Keratinocyte (primary cell): Measurements from ENCODE around the gene FRMPD2. TPM values are rescaled to one million over a fixed set of nuclear protein-coding genes. Genes with fewer than 3 reads are reported as not detected.

ENCODE experiments used
- DNase-seq: peaks from one replicate; pipeline ENCODE4 v3.0.0-alpha.2; 2011; ENCODE audit warnings: low read depth, missing footprints, low spot score
- FAIRE-seq: peaks from 2 replicates; lab custom pipeline; 2011; peaks lifted over from hg19 to GRCh38; lab: Jason Lieb, UNC
- H2AFZ ChIP-seq: 2 replicates; pipeline ENCODE4 v1.6.0; 2012; ENCODE audit warnings: low read length, control low read depth, inconsistent platforms; ENCODE audit not compliant: control insufficient read depth
- H3K27ac ChIP-seq: 2 replicates; pipeline ENCODE4 v1.5.1; 2011; ENCODE audit warnings: low read length; ENCODE audit not compliant: control insufficient read depth, insufficient read depth
- H3K27me3 ChIP-seq: 3 replicates; pipeline ENCODE4 v1.6.0; 2011; ENCODE audit warnings: low read length; ENCODE audit not compliant: control insufficient read depth, insufficient read depth; ENCODE audit errors: extremely low read depth
- H3K36me3 ChIP-seq, 2 experiments: 2 replicates in 1 of 2; 3 replicates in 1 of 2; pipeline ENCODE4 v1.5.1; 2011; ENCODE audit warnings: low read length in 2 of 2, mild to moderate bottlenecking in 1 of 2; ENCODE audit not compliant: control insufficient read depth in 2 of 2, insufficient read depth in 2 of 2; ENCODE audit errors: extremely low read depth in 1 of 2
- H3K4me1 ChIP-seq: 3 replicates; pipeline ENCODE4 v1.5.1; 2011; ENCODE audit warnings: low read length; ENCODE audit not compliant: control insufficient read depth, insufficient read depth; ENCODE audit errors: extremely low read depth
- H3K4me2 ChIP-seq: 3 replicates; pipeline ENCODE4 v1.6.0; 2011; ENCODE audit warnings: low read depth, low read length; ENCODE audit not compliant: control insufficient read depth, insufficient read depth; ENCODE audit errors: extremely low read depth
- H3K4me3 ChIP-seq, 3 experiments: fragments of 200-600 bp in 1 of 3; sonication (generic) in 1 of 3; 2 replicates in 2 of 3; 3 replicates in 1 of 3; pipeline ENCODE4 v1.5.1; 2011 to 2016; ENCODE audit warnings: low read length in 3 of 3, mild to moderate bottlenecking in 3 of 3, control low read depth in 2 of 3, inconsistent platforms in 1 of 3, low read depth in 1 of 3, mixed read lengths in 1 of 3, mixed run types in 1 of 3, moderate library complexity in 1 of 3; ENCODE audit not compliant: control insufficient read depth in 2 of 3, insufficient read depth in 2 of 3; ENCODE audit errors: extremely low read depth in 1 of 3
- H3K79me2 ChIP-seq: 2 replicates; pipeline ENCODE4 v1.6.0; 2012; ENCODE audit warnings: low read length; ENCODE audit not compliant: control insufficient read depth, insufficient read depth
- H3K9ac ChIP-seq: 3 replicates; pipeline ENCODE4 v1.6.0; 2011; ENCODE audit warnings: low read length; ENCODE audit not compliant: control insufficient read depth, insufficient read depth; ENCODE audit errors: extremely low read depth
- H3K9me1 ChIP-seq: 3 replicates; pipeline ENCODE4 v1.6.0; 2011; ENCODE audit warnings: low read length; ENCODE audit not compliant: control insufficient read depth, insufficient read depth; ENCODE audit errors: extremely low read depth
- H3K9me3 ChIP-seq: 2 replicates; pipeline ENCODE4 v1.5.1; 2012; ENCODE audit warnings: low read depth, low read length; ENCODE audit not compliant: control insufficient read depth
- H4K20me1 ChIP-seq: 3 replicates; pipeline ENCODE4 v1.6.0; 2011; ENCODE audit warnings: low read length; ENCODE audit not compliant: control insufficient read depth, insufficient read depth; ENCODE audit errors: extremely low read depth
- EZH2 ChIP-seq: IDR thresholded peaks from one replicate; pipeline ENCODE4 v1.6.1; 2012; ENCODE audit warnings: inconsistent platforms, mild to moderate bottlenecking, low read length, moderate library complexity
- dilution Hi-C: fragments of 300-500 bp; cut with MboI; formaldehyde crosslinking; loops from one replicate; pipeline ENCODE4 v1.7.0; 2020; ENCODE audit warnings: low sequenced_read_pairs; ENCODE audit not compliant: extremely low pct_ligation_motif_present
- polyA plus RNA-seq, 5 experiments: library from polyadenylated mRNA; depleted of rRNA in 3 of 5; stranded (reverse) in 3 of 5; stranded (forward) in 1 of 5; unstranded in 1 of 5; fragments of >200 nt; gene quantifications; 1 replicate in 1 of 5; 2 replicates in 3 of 5; 3 replicates in 1 of 5; pipeline versions ENCODE4 v1.2.1 to v1.2.3, GENCODE V29; 2011 to 2012; ENCODE audit warnings: missing spikeins in 2 of 5, low read depth in 1 of 5, low replicate concordance in 1 of 5
- TF ChIP-seq, protein P1 (sequence below), 3 experiments: IDR thresholded peaks in 1 of 3; conservative IDR thresholded peaks in 1 of 3; optimal IDR thresholded peaks in 1 of 3; 2 replicates in 2 of 3; 3 replicates in 1 of 3; pipeline versions ENCODE3 to v1.5.1; 2011; ENCODE audit warnings: low read length in 3 of 3, mild to moderate bottlenecking in 3 of 3, moderate library complexity in 2 of 3, control low read depth in 1 of 3, inconsistent platforms in 1 of 3; ENCODE audit not compliant: insufficient read depth in 2 of 3; ENCODE audit errors: extremely low read depth in 1 of 3

Gene FRMPD2
- polyA plus RNA-seq, 1 donor (not counting 4 experiments of a cell fraction or from before 2014, with no cell fraction given) = not detected

DNA sequence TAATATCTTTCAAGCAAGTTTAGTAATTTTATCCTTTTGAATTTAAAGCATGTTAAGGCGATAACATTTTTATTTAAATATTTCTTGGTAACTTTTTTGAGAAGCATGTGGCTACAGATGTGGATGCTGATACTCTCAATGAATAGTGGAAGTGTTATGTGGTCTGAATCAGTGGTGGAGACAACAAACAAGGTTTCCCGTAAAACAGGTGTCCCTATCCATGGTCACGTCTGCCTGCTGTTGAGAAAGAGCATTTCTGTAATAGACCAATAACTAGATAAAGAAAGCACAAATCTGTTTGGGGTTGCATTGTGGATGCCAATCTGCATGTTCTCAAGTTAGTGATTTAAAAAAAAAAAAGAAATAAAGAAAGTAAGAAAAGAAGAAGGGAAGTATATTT, 18.1 kb upstream of the FRMPD2 start:
- H3K9me1 ChIP-seq = no peaks in the 10 kb centered on the region
- no peak overlapping the region for H3K27ac ChIP-seq
- dilution Hi-C loops = no loop called here
- H3K4me3 ChIP-seq = no peak overlapping the region
- TF ChIP-seq EZH2 = no peak
- TF ChIP-seq, protein P1, sequence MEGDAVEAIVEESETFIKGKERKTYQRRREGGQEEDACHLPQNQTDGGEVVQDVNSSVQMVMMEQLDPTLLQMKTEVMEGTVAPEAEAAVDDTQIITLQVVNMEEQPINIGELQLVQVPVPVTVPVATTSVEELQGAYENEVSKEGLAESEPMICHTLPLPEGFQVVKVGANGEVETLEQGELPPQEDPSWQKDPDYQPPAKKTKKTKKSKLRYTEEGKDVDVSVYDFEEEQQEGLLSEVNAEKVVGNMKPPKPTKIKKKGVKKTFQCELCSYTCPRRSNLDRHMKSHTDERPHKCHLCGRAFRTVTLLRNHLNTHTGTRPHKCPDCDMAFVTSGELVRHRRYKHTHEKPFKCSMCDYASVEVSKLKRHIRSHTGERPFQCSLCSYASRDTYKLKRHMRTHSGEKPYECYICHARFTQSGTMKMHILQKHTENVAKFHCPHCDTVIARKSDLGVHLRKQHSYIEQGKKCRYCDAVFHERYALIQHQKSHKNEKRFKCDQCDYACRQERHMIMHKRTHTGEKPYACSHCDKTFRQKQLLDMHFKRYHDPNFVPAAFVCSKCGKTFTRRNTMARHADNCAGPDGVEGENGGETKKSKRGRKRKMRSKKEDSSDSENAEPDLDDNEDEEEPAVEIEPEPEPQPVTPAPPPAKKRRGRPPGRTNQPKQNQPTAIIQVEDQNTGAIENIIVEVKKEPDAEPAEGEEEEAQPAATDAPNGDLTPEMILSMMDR (optimal IDR thresholded peaks at IDR 0.05 in 1 of 3, IDR thresholded peaks at IDR 0.05 in 1 of 3, conservative IDR thresholded peaks at IDR 0.05 in 1 of 3; ENCODE audit: extremely low read depth in 1 of 3, insufficient read depth in 2 of 3, low read length in 3 of 3) = no peak
- peaks cover 3% of the 10 kb centered on the region for H3K4me1 ChIP-seq
- no peak overlapping the region for H3K4me2 ChIP-seq
- no peaks in the 10 kb centered on the region for H4K20me1 ChIP-seq
- H3K9ac ChIP-seq = no peak overlapping the region
- no peaks in the 10 kb centered on the region for H3K9me3 ChIP-seq
- H3K27me3 ChIP-seq = peaks cover 7% of the 10 kb centered on the region
- no peak for FAIRE-seq
- no peaks in the 10 kb centered on the region for H3K79me2 ChIP-seq
- H2AFZ ChIP-seq = no peak overlapping the region
- H3K36me3 ChIP-seq = no peaks in the 10 kb centered on the region
- DNase-seq = no peak

DNA sequence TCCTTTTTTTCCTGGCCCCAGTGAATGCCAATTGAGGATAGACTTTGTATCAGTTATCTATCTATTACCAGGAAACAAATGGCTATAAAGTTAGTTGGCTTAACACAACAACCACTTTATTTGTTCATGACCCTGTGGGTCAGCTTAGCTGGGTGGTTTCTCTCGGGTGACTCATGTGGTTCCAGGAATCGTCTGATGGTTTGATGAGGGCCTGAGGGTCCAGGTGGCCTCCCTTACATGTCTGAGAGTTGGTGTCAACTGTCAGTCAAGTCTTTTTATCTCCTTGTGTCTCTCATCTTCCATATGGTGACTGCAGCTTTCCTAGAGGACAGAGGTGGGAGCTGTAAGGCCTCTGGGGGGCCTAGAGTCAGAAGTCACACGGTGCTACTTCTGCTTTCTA, 16.7 kb upstream of the FRMPD2 start:
- Histone ChIP-seq H3K27me3 (peaks cover 10% of the 10 kb centered on the region), H3K79me2 (no peaks in the 10 kb centered on the region), H3K9ac (no peak overlapping the region), H3K4me2 (no peak overlapping the region), H3K4me3 (no peak overlapping the region), H3K36me3 (no peaks in the 10 kb centered on the region), H3K9me1 (no peaks in the 10 kb centered on the region), H2AFZ (no peak overlapping the region), H4K20me1 (no peaks in the 10 kb centered on the region), H3K27ac (no peak overlapping the region), H3K4me1 (peaks cover 3% of the 10 kb centered on the region), H3K9me3 (no peaks in the 10 kb centered on the region)
- no peak for FAIRE-seq
- DNase-seq = no peak
- no peak for TF ChIP-seq EZH2
- TF ChIP-seq, protein P1 (optimal IDR thresholded peaks at IDR 0.05 in 1 of 3, IDR thresholded peaks at IDR 0.05 in 1 of 3, conservative IDR thresholded peaks at IDR 0.05 in 1 of 3; ENCODE audit: extremely low read depth in 1 of 3, insufficient read depth in 2 of 3, low read length in 3 of 3) = no peak
- dilution Hi-C loops = no loop called here
